Measurements from ENCODE around the gene RBM26. TPM values are rescaled to one million over a fixed set of nuclear protein-coding genes. Genes with fewer than 3 reads are reported as not detected.
A peak's percentile ranks its signal among the peaks of the same experiment; 100 is the strongest.

Gene RBM26
- polyA plus RNA-seq, 1 of the 3 experiments (the other 2 are of a cell fraction), result 12.5 TPM

DNA sequence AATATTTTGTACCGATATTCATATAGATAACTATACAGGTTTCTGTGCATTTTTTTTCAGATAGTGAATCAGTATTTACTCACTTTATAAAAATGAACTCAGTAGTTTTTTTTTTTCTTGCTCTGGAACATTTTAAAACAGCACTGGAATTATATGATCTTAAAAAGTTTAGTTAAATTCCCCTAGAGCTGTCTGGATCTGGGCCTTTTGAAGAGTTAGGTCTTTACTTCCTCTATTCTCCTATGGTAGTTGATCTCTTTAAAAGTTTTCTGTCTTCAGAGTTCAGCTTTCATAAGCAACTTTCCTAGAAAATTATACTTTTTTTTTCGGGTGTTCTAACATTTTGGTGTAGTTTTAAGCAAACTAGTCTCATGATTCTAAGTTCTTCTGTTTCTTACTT lies 21.8 kb upstream of the RBM26 start:
- no peaks in the 10 kb centered on the region for H3K9me2 ChIP-seq
- H3K9me3 ChIP-seq, result no peaks in the 10 kb centered on the region
- H3K27me3 ChIP-seq (ENCODE audit: insufficient read depth), result no peaks in the 10 kb centered on the region
- H3K4me3 ChIP-seq (ENCODE audit: low read depth in 2 of 2, low read length in 1 of 2), result no peak overlapping the region
- no peaks in the 10 kb centered on the region for H3K4me1 ChIP-seq (ENCODE audit: control insufficient read depth in 1 of 2, insufficient read depth in 2 of 2, low read depth in 1 of 2, low read length in 1 of 2)
- peak overlapping the region; percentile 17; the same call in 1 of the 2 replicates for H2AFZ ChIP-seq (ENCODE audit: low read depth)
- 79% methylated on average over 2 of the region's 2 CpGs for WGBS (ENCODE audit: low lambda C conversion rate)
- DNase-seq, result no peak
- H3K36me3 ChIP-seq (replicated peaks in 1 of 2; ENCODE audit: control insufficient read depth in 1 of 2, insufficient read depth in 2 of 2, low read length in 1 of 2), result no peaks in the 10 kb centered on the region
- ChIA-PET POLR2A (no interaction called here), CTCF (interaction anchor here (1.6 to 2.1 kb wide), 3 partner anchors 112 to 1590 kb away, joined by 3 to 5 read pairs (median 4); no protein-coding TSS in a partner anchor)
- no peak overlapping the region for H3K27ac ChIP-seq (ENCODE audit: low read depth in 2 of 2, low read length in 1 of 2)
- H3K79me2 ChIP-seq (ENCODE audit: insufficient read depth), result no peaks in the 10 kb centered on the region
- H4K20me1 ChIP-seq (ENCODE audit: insufficient read depth), result no peaks in the 10 kb centered on the region
- TF ChIP-seq MEF2A (IDR thresholded peaks at IDR 0.05; ENCODE audit: borderline replicate concordance, low read depth) (no peak), RFX5 (IDR thresholded peaks at IDR 0.05; ENCODE audit: low read length) (no peak), GATA2 (CRISPR knock-in tag; IDR thresholded peaks at IDR 0.05) (no peak)
- H3K9ac ChIP-seq, result no peak overlapping the region
- no peaks in the 10 kb centered on the region for H3F3A ChIP-seq (replicated peaks; ENCODE audit: insufficient read depth)
- H3K4me2 ChIP-seq, result no peak overlapping the region

GRCh38 chr13:79427265-79427664 lies 21.2 kb upstream of the RBM26 start:
- no peaks in the 10 kb centered on the region for H4K20me1 ChIP-seq (ENCODE audit: insufficient read depth)
- H3K4me1 ChIP-seq (ENCODE audit: control insufficient read depth in 1 of 2, insufficient read depth in 2 of 2, low read depth in 1 of 2, low read length in 1 of 2), result no peaks in the 10 kb centered on the region
- H3K9me3 ChIP-seq, result no peaks in the 10 kb centered on the region
- TF ChIP-seq MAX (IDR thresholded peaks at IDR 0.05; ENCODE audit: low read depth) (no peak), NFIC (IDR thresholded peaks at IDR 0.05; ENCODE audit: borderline replicate concordance) (no peak), CHD2 (IDR thresholded peaks at IDR 0.05; ENCODE audit: low read length, partially characterized antibody) (no peak)
- 100% methylated on average over 1 of the region's 1 CpG for WGBS (ENCODE audit: low lambda C conversion rate)
- ChIA-PET POLR2A (no interaction called here), CTCF (interaction anchor here (1.6 to 2.1 kb wide), 3 partner anchors 112 to 1591 kb away, joined by 3 to 5 read pairs (median 4); no protein-coding TSS in a partner anchor)
- no peak overlapping the region for H3K4me2 ChIP-seq
- H3F3A ChIP-seq (replicated peaks; ENCODE audit: insufficient read depth), result no peaks in the 10 kb centered on the region
- no peak overlapping the region for H3K4me3 ChIP-seq (ENCODE audit: low read depth in 2 of 2, low read length in 1 of 2)
- H3K9me2 ChIP-seq, result no peaks in the 10 kb centered on the region
- no peak overlapping the region for H3K27ac ChIP-seq (ENCODE audit: low read depth in 2 of 2, low read length in 1 of 2)
- no peak overlapping the region for H3K9ac ChIP-seq
- no peak for DNase-seq
- no peaks in the 10 kb centered on the region for H3K36me3 ChIP-seq (replicated peaks in 1 of 2; ENCODE audit: control insufficient read depth in 1 of 2, insufficient read depth in 2 of 2, low read length in 1 of 2)
- H3K79me2 ChIP-seq (ENCODE audit: insufficient read depth), result no peaks in the 10 kb centered on the region
- H2AFZ ChIP-seq (ENCODE audit: low read depth), result no peak overlapping the region
- H3K27me3 ChIP-seq (ENCODE audit: insufficient read depth), result no peaks in the 10 kb centered on the region

DNA sequence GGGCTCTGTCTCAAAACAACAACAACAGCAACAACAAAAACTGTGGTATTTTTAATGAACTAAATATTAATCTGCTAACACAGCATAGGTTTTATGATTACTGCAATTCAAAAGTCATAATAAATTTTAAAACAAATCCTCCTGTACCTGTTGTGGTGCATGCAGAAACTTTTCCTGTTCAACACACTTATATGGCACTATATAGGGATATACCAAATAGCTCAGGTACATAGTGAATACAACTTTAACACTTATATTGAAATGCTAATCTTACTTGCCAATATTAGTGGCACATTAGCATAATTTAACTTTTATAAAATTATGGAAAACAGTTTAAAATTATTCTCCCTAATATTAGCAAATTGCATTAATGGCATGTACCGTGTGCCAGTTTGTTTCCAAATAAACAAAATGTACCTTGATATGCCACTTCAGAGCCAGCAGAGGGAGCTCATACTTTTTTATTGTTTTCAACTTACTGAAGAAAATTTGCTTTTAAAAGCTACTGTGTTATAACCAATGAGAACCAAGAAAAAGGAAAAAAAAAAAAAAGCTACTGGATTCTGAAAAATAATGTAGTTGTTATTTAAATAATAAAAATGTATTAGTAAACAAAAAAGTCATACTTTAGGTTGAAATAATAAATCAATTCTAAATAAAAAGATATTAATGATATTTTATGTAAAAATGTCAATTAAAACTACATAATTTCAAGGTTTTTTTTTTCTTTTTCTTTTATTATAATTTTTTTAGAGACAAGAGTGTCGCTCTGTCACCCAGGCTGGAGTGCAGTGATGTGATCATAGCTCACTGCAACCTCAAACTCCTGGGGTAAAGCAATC lies 18.0 kb upstream of the RBM26 start:
- no peak overlapping the region for H3K27ac ChIP-seq (ENCODE audit: low read depth in 2 of 2, low read length in 1 of 2)
- no peak for TF ChIP-seq GABPA (IDR thresholded peaks at IDR 0.05; ENCODE audit: low read depth)
- no peak for TF ChIP-seq POLR2AphosphoS5 (IDR thresholded peaks at IDR 0.05; ENCODE audit: low read depth, low read length)
- no peak for TF ChIP-seq JUND (IDR thresholded peaks at IDR 0.05)
- TF ChIP-seq, protein P1, sequence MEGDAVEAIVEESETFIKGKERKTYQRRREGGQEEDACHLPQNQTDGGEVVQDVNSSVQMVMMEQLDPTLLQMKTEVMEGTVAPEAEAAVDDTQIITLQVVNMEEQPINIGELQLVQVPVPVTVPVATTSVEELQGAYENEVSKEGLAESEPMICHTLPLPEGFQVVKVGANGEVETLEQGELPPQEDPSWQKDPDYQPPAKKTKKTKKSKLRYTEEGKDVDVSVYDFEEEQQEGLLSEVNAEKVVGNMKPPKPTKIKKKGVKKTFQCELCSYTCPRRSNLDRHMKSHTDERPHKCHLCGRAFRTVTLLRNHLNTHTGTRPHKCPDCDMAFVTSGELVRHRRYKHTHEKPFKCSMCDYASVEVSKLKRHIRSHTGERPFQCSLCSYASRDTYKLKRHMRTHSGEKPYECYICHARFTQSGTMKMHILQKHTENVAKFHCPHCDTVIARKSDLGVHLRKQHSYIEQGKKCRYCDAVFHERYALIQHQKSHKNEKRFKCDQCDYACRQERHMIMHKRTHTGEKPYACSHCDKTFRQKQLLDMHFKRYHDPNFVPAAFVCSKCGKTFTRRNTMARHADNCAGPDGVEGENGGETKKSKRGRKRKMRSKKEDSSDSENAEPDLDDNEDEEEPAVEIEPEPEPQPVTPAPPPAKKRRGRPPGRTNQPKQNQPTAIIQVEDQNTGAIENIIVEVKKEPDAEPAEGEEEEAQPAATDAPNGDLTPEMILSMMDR (IDR thresholded peaks at IDR 0.05), result peak; percentile 81
- no peak for TF ChIP-seq MAX (IDR thresholded peaks at IDR 0.05; ENCODE audit: low read depth)
- TF ChIP-seq MXI1 (IDR thresholded peaks at IDR 0.05; ENCODE audit: low read depth, low read length), result no peak
- TF ChIP-seq SMC3 (IDR thresholded peaks at IDR 0.05; ENCODE audit: low read depth, low read length), result peak; percentile 74
- TF ChIP-seq EP300 (IDR thresholded peaks at IDR 0.05; ENCODE audit: borderline replicate concordance in 1 of 2, low read depth in 1 of 2, low read length in 1 of 2), result no peak
- peak; percentile 80 for TF ChIP-seq RAD21 (IDR thresholded peaks at IDR 0.05; ENCODE audit: low read length)
- no peak for TF ChIP-seq REST (IDR thresholded peaks at IDR 0.05; ENCODE audit: low read depth, low read length)

More for the DNA sequence above, 18.0 kb upstream of the RBM26 start:
- peak; percentile 45 for DNase-seq
- Histone ChIP-seq H3K27me3 (ENCODE audit: insufficient read depth) (no peaks in the 10 kb centered on the region), H3K79me2 (ENCODE audit: insufficient read depth) (no peaks in the 10 kb centered on the region), H3K4me3 (ENCODE audit: low read depth in 2 of 2, low read length in 1 of 2) (no peak overlapping the region; a peak in 1 of 4 replicates), H3K9ac (no peak overlapping the region), H4K20me1 (ENCODE audit: insufficient read depth) (no peaks in the 10 kb centered on the region), H3F3A (replicated peaks; ENCODE audit: insufficient read depth) (no peaks in the 10 kb centered on the region), H2AFZ (ENCODE audit: low read depth) (no peak overlapping the region), H3K4me1 (ENCODE audit: control insufficient read depth in 1 of 2, insufficient read depth in 2 of 2, low read depth in 1 of 2, low read length in 1 of 2) (no peaks in the 10 kb centered on the region), H3K9me3 (no peaks in the 10 kb centered on the region), H3K36me3 (replicated peaks in 1 of 2; ENCODE audit: control insufficient read depth in 1 of 2, insufficient read depth in 2 of 2, low read length in 1 of 2) (no peaks in the 10 kb centered on the region), H3K4me2 (no peak overlapping the region), H3K9me2 (no peaks in the 10 kb centered on the region)
- 28% methylated on average over 2 of the region's 2 CpGs for WGBS (ENCODE audit: low lambda C conversion rate)
- ChIA-PET CTCF (interaction anchor here (0.6 to 2.8 kb wide), 66 partner anchors 8 to 1598 kb away, joined by 3 to 99 read pairs (median 4); partner anchors contain the start of genes NDFIP2 and RBM26), POLR2A (interaction anchor here (1.1 kb wide), 1 partner anchor 18 kb away, joined by 3 read pairs; no protein-coding TSS in a partner anchor)

All from SK-N-SH (cell line).